HG02571 (cell line): ENCODE measurements around the gene PDGFA.

Experiments
- ATAC-seq: cut with Tn5 transposase; IDR thresholded peaks from one replicate; pipeline ENCODE4 v1.9.1; 2021; ENCODE audit warnings: mild to moderate bottlenecking, moderate library complexity; ENCODE audit not compliant: unreplicated experiment

Gene PDGFA

DNA sequence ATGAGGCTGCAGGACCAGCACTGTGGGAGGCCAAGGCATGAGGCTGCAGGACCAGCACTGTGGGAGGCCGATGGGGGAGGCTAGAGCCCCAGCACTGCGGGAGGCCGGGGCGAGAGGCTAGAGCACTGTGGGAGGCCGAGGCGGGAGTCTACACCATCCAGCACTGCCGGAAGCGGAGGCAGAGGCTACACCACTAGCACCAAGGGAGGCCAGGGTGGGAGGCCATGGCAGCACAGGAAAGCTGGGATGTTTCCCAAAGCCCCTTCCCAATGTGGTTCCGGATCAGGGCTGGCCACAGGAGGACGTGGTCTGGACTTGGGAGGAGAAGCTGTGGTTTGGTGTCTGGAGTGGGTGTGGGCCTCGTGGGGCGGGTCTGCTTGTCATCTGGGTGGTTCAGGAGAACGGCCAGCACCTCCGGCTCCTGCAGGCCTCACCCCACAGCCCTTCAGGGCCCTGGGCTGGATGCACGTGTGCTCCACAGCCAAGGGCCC, 43.6 kb downstream of the PDGFA start:
- no peak for ATAC-seq

GRCh38 chr7:475425-475728, 44.3 kb downstream of the PDGFA start:
- ATAC-seq, result no peak

- no peak for ATAC-seq
Measured at GRCh38 chr7:474605-475424, 44.8 kb downstream of the PDGFA start.

DNA sequence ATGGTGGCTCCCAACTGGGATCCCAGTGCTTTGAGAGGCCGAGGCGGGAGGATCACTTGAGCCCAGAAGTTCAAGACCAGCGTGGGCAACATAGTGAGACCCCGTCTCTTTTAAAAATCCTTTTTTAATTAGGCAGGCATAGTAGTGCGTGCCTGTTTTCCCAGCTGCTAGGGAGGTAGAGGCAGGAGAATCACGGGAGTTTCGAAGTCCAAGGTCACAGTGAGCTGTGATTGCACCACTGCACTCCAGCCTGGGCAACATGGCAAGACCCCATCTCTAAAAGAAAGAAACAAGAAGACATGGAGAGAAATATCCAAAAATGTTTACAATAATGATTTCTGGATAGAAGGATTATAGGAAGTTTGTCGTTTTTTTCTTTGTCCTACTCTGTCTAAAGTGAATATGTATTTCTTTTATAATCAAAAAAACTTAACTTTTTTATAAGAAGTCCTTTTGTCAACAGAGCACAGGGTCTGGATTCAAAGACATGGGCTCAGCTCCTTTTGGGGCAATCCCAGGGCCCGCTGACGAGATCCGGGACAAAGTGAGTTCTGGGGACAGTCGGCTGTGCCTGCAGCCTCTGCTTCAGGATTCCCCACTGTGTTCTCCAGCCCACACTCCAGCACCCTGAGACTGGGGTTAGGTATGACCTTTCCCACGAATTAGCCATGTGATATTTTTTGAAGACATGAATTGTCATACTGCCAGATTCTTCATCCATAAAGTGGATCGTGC, 45.6 kb downstream of the PDGFA start:
- no peak for ATAC-seq

GRCh38 chr7:473211-473734, 46.4 kb downstream of the PDGFA start:
- ATAC-seq, result no peak

DNA sequence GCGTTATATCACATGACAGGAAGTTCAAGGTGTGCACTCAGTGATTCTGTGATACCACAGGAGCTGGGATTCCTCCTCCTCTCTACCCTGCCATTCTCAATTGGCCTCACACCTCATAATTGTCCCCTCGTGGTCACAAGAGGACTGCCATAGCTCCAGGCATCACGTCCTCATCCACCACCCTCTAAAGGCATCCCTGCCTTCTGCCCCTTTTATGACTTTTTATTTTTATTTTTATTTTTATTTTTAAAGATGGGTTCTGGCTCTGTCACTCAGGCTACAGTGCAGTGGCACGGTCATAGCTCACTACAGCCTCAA, 47.0 kb downstream of the PDGFA start:
- no peak for ATAC-seq

GRCh38 chr7:471866-472639, 47.6 kb downstream of the PDGFA start:
- no peak for ATAC-seq

DNA sequence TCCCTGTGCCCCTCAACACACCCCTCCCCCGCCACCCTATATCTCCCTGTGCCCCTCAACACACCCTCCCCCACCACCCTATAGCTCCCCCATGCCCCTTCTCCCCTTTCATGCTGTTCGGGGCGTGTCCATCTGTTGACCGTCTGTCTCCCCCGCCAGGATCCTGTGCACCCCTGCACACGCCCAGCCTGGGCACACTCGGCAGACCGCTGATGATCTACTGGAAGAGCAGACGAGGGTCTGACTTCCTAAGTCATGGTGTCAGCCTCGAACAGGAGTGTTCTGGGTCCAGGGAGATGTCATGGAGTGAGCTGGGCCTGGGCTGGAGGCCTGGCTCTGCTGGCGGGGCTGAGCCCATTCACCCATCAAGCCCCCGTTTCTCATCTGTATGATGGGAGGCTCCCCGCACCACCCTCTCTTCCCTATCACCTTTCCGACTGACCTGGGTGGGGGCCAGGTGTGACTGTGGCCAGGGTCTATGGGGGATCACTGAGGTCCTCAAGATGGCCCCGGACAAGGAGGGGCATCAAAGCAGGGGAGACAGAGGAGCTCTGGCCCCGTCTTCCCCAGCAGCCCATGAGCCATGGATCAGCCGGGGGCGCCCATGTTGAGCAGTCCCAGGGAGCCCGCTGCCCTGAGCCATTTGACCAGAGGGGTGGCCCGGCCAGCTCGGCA, 48.3 kb downstream of the PDGFA start:
- no peak for ATAC-seq

- ATAC-seq, result no peak
Measured at GRCh38 chr7:469563-469961, 50.1 kb downstream of the PDGFA start.

DNA sequence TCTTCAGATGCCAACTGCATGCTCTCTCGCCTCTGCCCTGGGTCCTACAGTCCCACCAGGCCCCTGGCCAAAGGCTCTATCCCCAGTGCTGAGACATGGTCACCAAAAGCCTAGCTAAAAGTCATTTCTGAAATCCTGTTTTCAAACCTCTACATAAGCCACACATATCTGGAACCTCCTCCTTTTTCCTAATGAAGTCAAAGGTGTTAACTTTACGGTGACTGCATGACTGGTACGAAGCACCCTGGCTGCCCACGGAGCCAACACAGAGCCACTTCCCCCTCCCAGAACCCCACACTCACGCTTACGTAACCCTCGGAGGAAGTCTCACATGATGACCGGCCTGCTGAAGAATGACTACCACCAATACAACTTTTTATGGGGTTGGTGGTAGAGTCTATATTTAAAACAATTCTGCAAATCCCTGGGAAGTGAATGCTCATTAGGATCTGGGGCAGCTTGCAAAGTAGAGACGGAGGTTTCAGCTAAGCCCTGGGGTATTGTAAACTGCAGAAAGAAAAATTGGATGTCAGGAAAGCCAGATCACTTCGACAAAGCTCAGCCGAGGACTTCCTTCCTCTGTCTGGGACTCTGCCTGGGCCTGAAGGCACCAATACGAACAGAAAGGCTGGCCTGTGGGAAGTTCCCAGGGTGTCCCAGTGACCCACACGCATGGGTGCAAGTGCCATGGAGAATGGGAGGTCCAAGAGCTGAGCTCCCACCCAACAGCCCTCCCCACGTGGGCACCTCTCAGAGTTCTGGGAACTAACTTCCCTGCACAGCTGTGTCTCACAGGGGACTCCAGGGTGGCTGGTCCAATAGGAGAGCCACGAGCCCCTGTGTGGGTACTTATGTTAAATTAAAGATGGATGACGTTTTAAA, 50.7 kb downstream of the PDGFA start:
- no peak for ATAC-seq

DNA sequence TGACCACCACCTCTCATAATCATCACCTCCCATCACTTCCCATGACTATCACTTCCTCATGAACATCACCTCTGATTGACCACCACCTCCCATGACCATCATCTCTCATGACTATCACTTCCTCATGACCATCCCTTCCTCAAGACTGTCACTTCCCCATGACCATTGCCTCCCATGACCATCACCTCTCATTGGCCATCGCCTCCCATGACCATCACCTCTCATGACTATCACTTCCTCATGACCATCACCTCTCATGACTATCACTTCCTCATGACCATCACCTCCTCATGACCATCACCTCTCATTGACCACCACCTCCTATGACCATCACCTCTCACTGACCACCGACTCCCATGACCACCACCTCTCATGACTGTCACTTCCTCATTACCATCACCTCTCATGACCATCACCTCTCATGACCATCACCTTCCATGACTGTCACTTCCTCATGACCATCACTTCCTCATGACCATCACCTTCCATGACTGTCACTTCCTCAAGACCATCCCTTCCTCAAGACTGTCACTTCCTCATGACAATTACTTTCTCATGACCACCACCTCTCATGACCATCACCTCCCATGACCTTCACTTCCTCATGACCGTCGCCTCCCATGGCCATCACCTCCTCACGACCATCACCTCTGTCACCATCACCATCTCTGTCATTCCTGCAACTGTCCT, 51.6 kb downstream of the PDGFA start:
- ATAC-seq, result no peak

DNA sequence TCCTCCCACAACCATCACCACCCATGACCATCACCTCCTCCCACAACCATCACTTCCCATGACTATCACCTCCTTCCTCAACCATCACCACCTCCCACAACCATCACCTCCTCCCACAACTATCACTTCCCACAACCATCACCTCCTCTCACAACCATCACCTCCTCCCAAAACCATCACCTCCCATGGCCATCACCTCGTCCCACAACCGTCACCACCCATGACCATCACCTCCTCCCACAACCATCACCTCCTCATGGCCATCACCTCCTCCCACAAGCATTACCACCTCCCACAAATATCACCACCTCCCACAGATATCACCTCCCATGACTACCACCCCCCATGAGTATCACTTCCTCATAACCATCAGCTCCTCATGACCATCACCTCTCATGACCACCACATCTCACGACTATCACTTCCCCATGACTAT, 52.2 kb downstream of the PDGFA start:
- ATAC-seq, result no peak

- no peak for ATAC-seq
Measured at GRCh38 chr7:466465-467191, 53.0 kb downstream of the PDGFA start.

GRCh38 chr7:465710-466400, 53.8 kb downstream of the PDGFA start:
- no peak for ATAC-seq

GRCh38 chr7:464454-465401, 54.9 kb downstream of the PDGFA start:
- no peak for ATAC-seq

DNA sequence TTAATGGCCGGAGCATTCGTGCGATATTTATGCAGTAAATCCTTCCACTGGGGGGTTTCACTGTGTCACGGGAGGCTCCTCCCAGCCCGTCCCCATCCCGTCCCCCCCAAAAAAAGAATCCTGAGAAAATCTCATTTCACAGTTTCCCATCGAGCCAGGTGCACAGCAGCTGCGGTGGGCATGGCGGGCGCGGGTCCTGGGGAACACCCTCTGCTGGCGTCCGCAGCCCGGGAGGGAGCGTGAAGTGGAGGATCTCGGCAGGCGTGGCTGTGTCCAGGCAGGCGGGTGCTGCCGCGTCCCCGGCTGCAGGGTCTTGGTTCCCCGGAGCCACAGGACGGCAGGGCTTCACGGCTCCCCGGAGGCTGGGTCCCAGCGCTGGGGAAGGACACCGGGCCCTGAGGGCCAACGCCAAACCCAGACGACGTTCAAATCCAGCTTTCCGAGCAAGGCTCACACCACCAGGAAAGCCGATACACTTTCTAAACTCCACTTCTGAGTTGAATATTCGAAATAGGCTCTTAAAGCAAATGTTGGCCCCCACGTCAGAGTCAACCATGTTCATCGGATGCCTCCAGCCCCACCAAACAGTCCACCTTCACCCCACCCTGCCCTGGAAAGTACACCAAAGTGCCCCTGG, 55.7 kb downstream of the PDGFA start:
- no peak for ATAC-seq
